CD4-positive, alpha-beta T cell treated with Interleukin-17A for 1 hour (primary cell): ENCODE results near the gene ZNF516.

Experiments
- DNase-seq: peaks from one replicate; pipeline ENCODE4 v3.0.0-alpha.2; 2020

Gene ZNF516

GRCh38 chr18:76441002-76441667 is 53.9 kb downstream of the ZNF516 start:
- no peak for DNase-seq

- DNase-seq, result no peak
Measured at GRCh38 chr18:76437910-76438309, 57.1 kb downstream of the ZNF516 start.

GRCh38 chr18:76437011-76437410 is 58.0 kb downstream of the ZNF516 start:
- DNase-seq, result no peak

- no peak for DNase-seq
Measured at GRCh38 chr18:76436342-76436741, 58.7 kb downstream of the ZNF516 start.

GRCh38 chr18:76435316-76435989 is 59.6 kb downstream of the ZNF516 start:
- DNase-seq, result no peak

- DNase-seq, result no peak
Measured at GRCh38 chr18:76434452-76434851, 60.6 kb downstream of the ZNF516 start.

- DNase-seq, result no peak
Measured at GRCh38 chr18:76433788-76434187, 61.3 kb downstream of the ZNF516 start.

GRCh38 chr18:76432970-76433767 is 61.9 kb downstream of the ZNF516 start:
- no peak for DNase-seq

- no peak for DNase-seq
Measured at GRCh38 chr18:76432274-76432755, 62.7 kb downstream of the ZNF516 start.

GRCh38 chr18:76431437-76432273 is 63.4 kb downstream of the ZNF516 start:
- DNase-seq, result no peak

GRCh38 chr18:76430636-76431035 is 64.4 kb downstream of the ZNF516 start:
- no peak for DNase-seq

GRCh38 chr18:76429262-76430126 is 65.5 kb downstream of the ZNF516 start:
- DNase-seq, result no peak

GRCh38 chr18:76428396-76429261 is 66.4 kb downstream of the ZNF516 start:
- no peak for DNase-seq

GRCh38 chr18:76426737-76427305 is 68.2 kb downstream of the ZNF516 start:
- DNase-seq, result no peak

- DNase-seq, result no peak
Measured at GRCh38 chr18:76425146-76426131, 69.6 kb downstream of the ZNF516 start.

- DNase-seq, result no peak
Measured at GRCh38 chr18:76422838-76423237, 72.2 kb downstream of the ZNF516 start.

- DNase-seq, result no peak
Measured at GRCh38 chr18:76422121-76422520, 72.9 kb downstream of the ZNF516 start.

- DNase-seq, result no peak
Measured at GRCh38 chr18:76421685-76422078, 73.4 kb downstream of the ZNF516 start.
